CD4-positive, alpha-beta T cell treated with Interleukin-17A for 1 hour (primary cell): Measurements from ENCODE around the gene TMCO1.
"Not testable (repeated sequence)": the region's sequence is repeated elsewhere in the genome, so short reads cannot be mapped to it uniquely, and the experiment has no call there.

Experiments
- DNase-seq: peaks from one replicate; pipeline ENCODE4 v3.0.0-alpha.2; 2020

The TMCO1 gene

GRCh38 chr1:165768513-165769394, at the start of gene TMCO1:
Gene TMCO1 (minus strand): TSS chr1:165768868. CDS start chr1:165768751, 117 bp downstream.
- peak; percentile 97 for DNase-seq

- no peak for DNase-seq
Measured at GRCh38 chr1:165816826-165817497, 48.3 kb upstream of the TMCO1 start.

- DNase-seq, result no peak
Measured at GRCh38 chr1:165816157-165816556, 47.5 kb upstream of the TMCO1 start.

- no peak for DNase-seq
Measured at GRCh38 chr1:165815725-165816124, 47.1 kb upstream of the TMCO1 start.

- DNase-seq, result no peak
Measured at GRCh38 chr1:165807613-165808012, 38.9 kb upstream of the TMCO1 start.

- DNase-seq, result not testable (repeated sequence)
Measured at GRCh38 chr1:165804513-165804912, 35.8 kb upstream of the TMCO1 start.

GRCh38 chr1:165799387-165799786, 30.7 kb upstream of the TMCO1 start:
- no peak for DNase-seq

- no peak for DNase-seq
Measured at GRCh38 chr1:165795894-165796293, 27.2 kb upstream of the TMCO1 start.

- DNase-seq, result no peak
Measured at GRCh38 chr1:165793951-165794350, 25.3 kb upstream of the TMCO1 start.

- DNase-seq, result no peak
Measured at GRCh38 chr1:165787741-165788140, 19.1 kb upstream of the TMCO1 start.

- not testable (repeated sequence) for DNase-seq
Measured at GRCh38 chr1:165783519-165783918, 14.9 kb upstream of the TMCO1 start.

GRCh38 chr1:165778197-165778596, 9.5 kb upstream of the TMCO1 start:
- not testable (repeated sequence) for DNase-seq

- DNase-seq, result no peak
Measured at GRCh38 chr1:165773324-165773965, 4.8 kb upstream of the TMCO1 start.

- DNase-seq, result no peak
Measured at GRCh38 chr1:165772739-165773138, 4.1 kb upstream of the TMCO1 start.

GRCh38 chr1:165764277-165764676, 4.4 kb downstream of the TMCO1 start:
- DNase-seq, result no peak

GRCh38 chr1:165763442-165763841, 5.2 kb downstream of the TMCO1 start:
- DNase-seq, result no peak

- DNase-seq, result no peak
Measured at GRCh38 chr1:165762725-165763124, 5.9 kb downstream of the TMCO1 start.

- no peak for DNase-seq
Measured at GRCh38 chr1:165759095-165759494, 9.6 kb downstream of the TMCO1 start.

- no peak for DNase-seq
Measured at GRCh38 chr1:165755393-165756010, 13.2 kb downstream of the TMCO1 start.

GRCh38 chr1:165753934-165754333, 14.7 kb downstream of the TMCO1 start:
- no peak for DNase-seq

GRCh38 chr1:165748550-165748949, 20.1 kb downstream of the TMCO1 start:
- DNase-seq, result no peak

GRCh38 chr1:165747632-165748447, 20.8 kb downstream of the TMCO1 start:
- DNase-seq, result no peak
